AG04450 (cell line): Measurements from ENCODE around the gene CLMN. TPM values are rescaled to one million over a fixed set of nuclear protein-coding genes. Genes with fewer than 3 reads are reported as not detected.
"Not testable (repeated sequence)": the region's sequence is repeated elsewhere in the genome, so short reads cannot be mapped to it uniquely, and the experiment has no call there.

ENCODE experiments used
- CTCF ChIA-PET: fragments of 300-600, 350-600 bp; formaldehyde crosslinking; extraction: SDS; loops from one replicate; lab custom pipeline; 2022; ENCODE audit warnings: antibody characterized with exemption, inconsistent platforms; lab: Charles Lee
- POLR2A ChIA-PET: fragments of 350-600 bp; formaldehyde crosslinking; extraction: SDS; loops from one replicate; lab custom pipeline; 2021; ENCODE audit warnings: antibody characterized with exemption, inconsistent platforms; lab: Yijun Ruan, JAX
- DNase-seq: peaks from one replicate; pipeline ENCODE4 v3.0.0-alpha.2; 2011; ENCODE audit warnings: low read depth, low spot score
- H3K27ac ChIP-seq: one replicate; pipeline ENCODE4 v1.5.1; 2012; ENCODE audit warnings: low read depth, low read length, control low read depth
- H3K27me3 ChIP-seq: one replicate; pipeline ENCODE4 v1.6.0; 2012; ENCODE audit warnings: low read length; ENCODE audit not compliant: control insufficient read depth, insufficient read depth
- H3K4me3 ChIP-seq: 2 replicates; pipeline ENCODE4 v1.5.1; 2011; ENCODE audit warnings: mild to moderate bottlenecking, low read depth, low read length, control low read depth
- H3K9me3 ChIP-seq: 2 replicates; pipeline ENCODE4 v1.5.1; 2012; ENCODE audit warnings: low read length; ENCODE audit not compliant: control insufficient read depth, insufficient read depth
- CTCF ChIP-seq: IDR thresholded peaks from 2 replicates; pipeline ENCODE4 v1.5.1; 2011; ENCODE audit warnings: low read depth, low read length, control low read depth, inconsistent platforms
- polyA plus RNA-seq: library from polyadenylated mRNA; depleted of rRNA; stranded (reverse); fragments of >200 nt; gene quantifications from 2 replicates; pipeline ENCODE4 v1.2.3, GENCODE V29; 2011

Gene CLMN
- polyA plus RNA-seq, 1 experiment: 0.09 TPM

- ChIA-PET CTCF (no interaction called here), POLR2A (no interaction called here)
- no peak for DNase-seq
- no peaks in the 10 kb centered on the region for H3K27me3 ChIP-seq
- no peak overlapping the region for H3K4me3 ChIP-seq
- no peaks in the 10 kb centered on the region for H3K9me3 ChIP-seq
- TF ChIP-seq CTCF: no peak
- no peak overlapping the region for H3K27ac ChIP-seq
Observed at GRCh38 chr14:95183082-95183481, 136.6 kb downstream of the CLMN start.

- ChIA-PET CTCF (interaction anchor here (0.6 kb wide), 1 partner anchor 1125 kb away, joined by 3 read pairs; no protein-coding TSS in a partner anchor), POLR2A (no interaction called here)
- TF ChIP-seq CTCF: no peak
- Histone ChIP-seq H3K9me3 (no peaks in the 10 kb centered on the region), H3K27me3 (no peaks in the 10 kb centered on the region), H3K27ac (no peak overlapping the region), H3K4me3 (no peak overlapping the region)
- DNase-seq: no peak
Observed at GRCh38 chr14:95182379-95182778, 137.3 kb downstream of the CLMN start.

GRCh38 chr14:95180966-95181741, 138.6 kb downstream of the CLMN start:
- ChIA-PET POLR2A (no interaction called here), CTCF (no interaction called here)
- Histone ChIP-seq H3K9me3 (no peaks in the 10 kb centered on the region), H3K4me3 (no peak overlapping the region), H3K27me3 (no peaks in the 10 kb centered on the region), H3K27ac (no peak overlapping the region)
- TF ChIP-seq CTCF: no peak
- no peak for DNase-seq

GRCh38 chr14:95175670-95176069, 144.0 kb downstream of the CLMN start:
- POLR2A ChIA-PET, DNase-seq, H3K27ac ChIP-seq, CTCF ChIA-PET, H3K27me3 ChIP-seq, H3K4me3 ChIP-seq, H3K9me3 ChIP-seq: not testable (repeated sequence)

GRCh38 chr14:95174184-95174792, 145.4 kb downstream of the CLMN start:
- Histone ChIP-seq H3K27ac (no peak overlapping the region), H3K9me3 (no peaks in the 10 kb centered on the region), H3K4me3 (no peak overlapping the region), H3K27me3 (no peaks in the 10 kb centered on the region)
- DNase-seq: no peak
- POLR2A ChIA-PET: no interaction called here
- TF ChIP-seq CTCF: no peak
- CTCF ChIA-PET: interaction anchor here (1.3 kb wide), 1 partner anchor 20 kb away, joined by 3 read pairs; no protein-coding TSS in a partner anchor
